SK-N-SH (cell line): ENCODE data around the gene HNRNPC.

Experiments
- CTCF ChIP-seq: fragments of 200-600 bp; sonication (generic); IDR thresholded peaks from 2 replicates; pipeline ENCODE4 v1.6.1; 2017; ENCODE audit warnings: antibody characterized with exemption, mild to moderate bottlenecking, moderate library complexity
- EP300 ChIP-seq, 2 experiments: IDR thresholded peaks; 2 replicates each; pipeline versions ENCODE4 v1.4.0 to v1.6.1; 2012; ENCODE audit warnings: borderline replicate concordance in 1 of 2, low read depth in 1 of 2, low read length in 1 of 2
- EZH2phosphoT487 ChIP-seq: fragments of 200-600 bp; sonication (generic); IDR thresholded peaks from 2 replicates; pipeline ENCODE4 v1.6.1; 2017; ENCODE audit warnings: low read depth, mixed run types, mild to moderate bottlenecking, antibody characterized with exemption, moderate library complexity, borderline replicate concordance
- PBX3 ChIP-seq: IDR thresholded peaks from 2 replicates; pipeline ENCODE4; 2012
- POLR2AphosphoS5 ChIP-seq: IDR thresholded peaks from 2 replicates; pipeline ENCODE4 v1.6.1; 2012; ENCODE audit warnings: low read depth, low read length
- RAD21 ChIP-seq: IDR thresholded peaks from 2 replicates; pipeline ENCODE4 v1.6.1; 2012; ENCODE audit warnings: mild to moderate bottlenecking, low read length
- RCOR1 ChIP-seq: fragments of 150-350 bp; IDR thresholded peaks from 2 replicates; pipeline ENCODE4 v1.6.1; 2017; ENCODE audit warnings: antibody characterized with exemption, low read length
- REST ChIP-seq: IDR thresholded peaks from 2 replicates; pipeline ENCODE4 v1.6.1; 2012; ENCODE audit warnings: mild to moderate bottlenecking, low read depth, low read length, moderate library complexity
- RFX5 ChIP-seq: IDR thresholded peaks from 2 replicates; pipeline ENCODE4 v1.6.1; 2012; ENCODE audit warnings: mild to moderate bottlenecking, improper control_type of control experiment, low read length
- SMC3 ChIP-seq: IDR thresholded peaks from 2 replicates; pipeline ENCODE4 v1.6.1; 2012; ENCODE audit warnings: low read depth, low read length, improper control_type of control experiment
- USF1 ChIP-seq: IDR thresholded peaks from 2 replicates; pipeline ENCODE4 v1.4.0; 2012; ENCODE audit warnings: low read depth, borderline replicate concordance
- TF ChIP-seq, protein P1 (sequence below): fragments of 150-350 bp; IDR thresholded peaks from 2 replicates; pipeline ENCODE4 v1.6.1; 2017; ENCODE audit warnings: antibody characterized with exemption, low read length, low read depth, borderline replicate concordance
- TF ChIP-seq, protein P2 (sequence below): IDR thresholded peaks from 2 replicates; pipeline ENCODE4 v1.4.0; 2012; ENCODE audit warnings: low read depth, borderline replicate concordance

DNA sequence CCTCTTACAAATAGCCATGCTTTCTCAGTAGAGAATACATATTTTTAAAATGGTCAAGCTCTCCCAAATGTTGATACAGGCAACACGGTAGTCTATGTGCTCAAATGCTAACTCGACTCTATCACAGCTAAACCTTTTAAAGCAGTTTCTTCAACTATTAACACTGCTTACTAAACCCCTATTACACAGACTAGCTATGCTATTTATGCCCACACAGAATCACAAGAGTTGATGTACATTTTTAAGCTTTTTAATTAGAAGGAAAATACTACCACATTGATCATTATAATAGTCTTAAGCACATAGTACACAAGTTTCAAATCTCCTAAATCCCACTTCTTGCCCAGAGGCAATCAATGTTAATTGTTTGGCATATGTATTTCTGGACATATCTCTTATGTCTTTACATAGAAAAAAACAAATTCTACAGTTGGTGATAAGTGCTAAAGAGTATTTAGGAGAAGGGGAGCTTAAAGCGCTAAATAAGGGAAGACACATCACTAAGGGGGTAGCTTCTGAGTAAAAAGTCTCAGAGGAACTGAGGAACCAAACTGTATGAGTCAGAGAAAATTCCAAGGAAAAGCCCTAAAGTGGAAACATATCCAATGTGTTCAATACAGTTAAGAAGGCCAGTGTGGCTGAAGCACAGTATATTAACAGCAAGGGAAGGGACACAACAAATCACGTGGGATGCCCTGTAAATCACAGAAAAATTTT lies 13.7 kb downstream of the HNRNPC start:
- no peak for TF ChIP-seq CTCF
- no peak for TF ChIP-seq EZH2phosphoT487
- TF ChIP-seq SMC3, result no peak
- TF ChIP-seq, protein P1, sequence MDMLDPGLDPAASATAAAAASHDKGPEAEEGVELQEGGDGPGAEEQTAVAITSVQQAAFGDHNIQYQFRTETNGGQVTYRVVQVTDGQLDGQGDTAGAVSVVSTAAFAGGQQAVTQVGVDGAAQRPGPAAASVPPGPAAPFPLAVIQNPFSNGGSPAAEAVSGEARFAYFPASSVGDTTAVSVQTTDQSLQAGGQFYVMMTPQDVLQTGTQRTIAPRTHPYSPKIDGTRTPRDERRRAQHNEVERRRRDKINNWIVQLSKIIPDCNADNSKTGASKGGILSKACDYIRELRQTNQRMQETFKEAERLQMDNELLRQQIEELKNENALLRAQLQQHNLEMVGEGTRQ, result no peak
- no peak for TF ChIP-seq EP300 (IDR thresholded peaks at IDR 0.05; ENCODE audit: borderline replicate concordance in 1 of 2, low read depth in 1 of 2, low read length in 1 of 2)
- TF ChIP-seq POLR2AphosphoS5, result no peak
- no peak for TF ChIP-seq RAD21
- TF ChIP-seq, protein P2, sequence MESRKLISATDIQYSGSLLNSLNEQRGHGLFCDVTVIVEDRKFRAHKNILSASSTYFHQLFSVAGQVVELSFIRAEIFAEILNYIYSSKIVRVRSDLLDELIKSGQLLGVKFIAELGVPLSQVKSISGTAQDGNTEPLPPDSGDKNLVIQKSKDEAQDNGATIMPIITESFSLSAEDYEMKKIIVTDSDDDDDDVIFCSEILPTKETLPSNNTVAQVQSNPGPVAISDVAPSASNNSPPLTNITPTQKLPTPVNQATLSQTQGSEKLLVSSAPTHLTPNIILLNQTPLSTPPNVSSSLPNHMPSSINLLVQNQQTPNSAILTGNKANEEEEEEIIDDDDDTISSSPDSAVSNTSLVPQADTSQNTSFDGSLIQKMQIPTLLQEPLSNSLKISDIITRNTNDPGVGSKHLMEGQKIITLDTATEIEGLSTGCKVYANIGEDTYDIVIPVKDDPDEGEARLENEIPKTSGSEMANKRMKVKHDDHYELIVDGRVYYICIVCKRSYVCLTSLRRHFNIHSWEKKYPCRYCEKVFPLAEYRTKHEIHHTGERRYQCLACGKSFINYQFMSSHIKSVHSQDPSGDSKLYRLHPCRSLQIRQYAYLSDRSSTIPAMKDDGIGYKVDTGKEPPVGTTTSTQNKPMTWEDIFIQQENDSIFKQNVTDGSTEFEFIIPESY, result no peak
- no peak for TF ChIP-seq USF1
- TF ChIP-seq PBX3, result no peak
- TF ChIP-seq REST, result no peak
- TF ChIP-seq RFX5, result no peak
- no peak for TF ChIP-seq RCOR1
